ENCODE results near the gene NALCN. TPM values are rescaled to one million over a fixed set of nuclear protein-coding genes. Genes with fewer than 3 reads are reported as not detected.

NALCN gene
- polyA plus RNA-seq, 3 donors: not detected

GRCh38 chr13:101140087-101140770 lies 276.1 kb downstream of the NALCN start:
- Histone ChIP-seq H3K27ac (ENCODE audit: low read depth in 1 of 2, low read length in 2 of 2) (no peak overlapping the region), H3K9ac (ENCODE audit: insufficient read depth, low read length, poor library complexity, severe bottlenecking) (no peak overlapping the region), H4K20me1 (ENCODE audit: insufficient read depth, low read length) (no peaks in the 10 kb centered on the region), H3K4me3 (replicated peaks in 1 of 3; ENCODE audit: low read depth in 2 of 3, low read length in 3 of 3) (no peak overlapping the region), H3K79me2 (ENCODE audit: insufficient read depth, low read length) (no peaks in the 10 kb centered on the region), H3K4me1 (ENCODE audit: control insufficient read depth in 1 of 2, insufficient read depth in 2 of 2, low read length in 2 of 2) (no peaks in the 10 kb centered on the region), H3K27me3 (ENCODE audit: control insufficient read depth in 2 of 2, insufficient read depth in 2 of 2, low read length in 2 of 2) (no peaks in the 10 kb centered on the region), H3K4me2 (replicated peaks; ENCODE audit: extremely low read depth, low read length, poor library complexity, severe bottlenecking) (no peak overlapping the region), H3K9me3 (replicated peaks in 1 of 2; ENCODE audit: control insufficient read depth in 1 of 2, insufficient read depth in 1 of 2, low read length in 2 of 2) (no peaks in the 10 kb centered on the region), H2AFZ (ENCODE audit: insufficient read depth, low read depth, low read length, poor library complexity, severe bottlenecking) (no peak overlapping the region), H3K36me3 (replicated peaks in 1 of 2; ENCODE audit: control insufficient read depth in 1 of 2, insufficient read depth in 2 of 2, low read length in 2 of 2) (no peaks in the 10 kb centered on the region)
- no peak for TF ChIP-seq CTCF (IDR thresholded peaks at IDR 0.05)
- no peaks in the 10 kb centered on the region for H3K9me3 Mint-ChIP-seq
- no peaks in the 10 kb centered on the region for H3K36me3 Mint-ChIP-seq
- H3K4me1 Mint-ChIP-seq: no peaks in the 10 kb centered on the region
- intact Hi-C loops (cut with micrococcal nuclease): no loop called here
- H3K27ac Mint-ChIP-seq: no peak overlapping the region
- no peak for DNase-seq
- WGBS (ENCODE audit: insufficient coverage): 83% methylated on average over 1 of the region's 9 CpGs
- H3K4me3 Mint-ChIP-seq: no peak overlapping the region
- peaks cover 2 to 9% (median 5%) of the 10 kb centered on the region in 3 donors for H3K27me3 Mint-ChIP-seq (ENCODE audit: low read depth in 3 of 3)

GRCh38 chr13:101139081-101139480 lies 277.2 kb downstream of the NALCN start:
- intact Hi-C loops (cut with micrococcal nuclease): no loop called here
- no peak overlapping the region for H2AFZ ChIP-seq (ENCODE audit: insufficient read depth, low read depth, low read length, poor library complexity, severe bottlenecking)
- no peak for DNase-seq
- no peaks in the 10 kb centered on the region for H3K36me3 ChIP-seq (replicated peaks in 1 of 2; ENCODE audit: control insufficient read depth in 1 of 2, insufficient read depth in 2 of 2, low read length in 2 of 2)
- TF ChIP-seq CTCF (IDR thresholded peaks at IDR 0.05): no peak
- H3K27me3 Mint-ChIP-seq (ENCODE audit: low read depth in 3 of 3): peaks cover 2 to 9% (median 5%) of the 10 kb centered on the region in 3 donors
- H4K20me1 ChIP-seq (ENCODE audit: insufficient read depth, low read length): no peaks in the 10 kb centered on the region
- no peaks in the 10 kb centered on the region for H3K9me3 ChIP-seq (replicated peaks in 1 of 2; ENCODE audit: control insufficient read depth in 1 of 2, insufficient read depth in 1 of 2, low read length in 2 of 2)
- no peaks in the 10 kb centered on the region for H3K4me1 Mint-ChIP-seq
- no peak overlapping the region for H3K4me3 ChIP-seq (replicated peaks in 1 of 3; ENCODE audit: low read depth in 2 of 3, low read length in 3 of 3)
- H3K9ac ChIP-seq (ENCODE audit: insufficient read depth, low read length, poor library complexity, severe bottlenecking): no peak overlapping the region
- H3K4me3 Mint-ChIP-seq: no peak overlapping the region
- no peak overlapping the region for H3K27ac Mint-ChIP-seq
- H3K27me3 ChIP-seq (ENCODE audit: control insufficient read depth in 2 of 2, insufficient read depth in 2 of 2, low read length in 2 of 2): no peaks in the 10 kb centered on the region
- H3K36me3 Mint-ChIP-seq: no peaks in the 10 kb centered on the region
- no peaks in the 10 kb centered on the region for H3K4me1 ChIP-seq (ENCODE audit: control insufficient read depth in 1 of 2, insufficient read depth in 2 of 2, low read length in 2 of 2)
- H3K9me3 Mint-ChIP-seq: no peaks in the 10 kb centered on the region
- no peak overlapping the region for H3K4me2 ChIP-seq (replicated peaks; ENCODE audit: extremely low read depth, low read length, poor library complexity, severe bottlenecking)
- H3K79me2 ChIP-seq (ENCODE audit: insufficient read depth, low read length): no peaks in the 10 kb centered on the region
- H3K27ac ChIP-seq (ENCODE audit: low read depth in 1 of 2, low read length in 2 of 2): no peak overlapping the region

All from CD14-positive monocyte (primary cell).